GM23338 (cell line): ENCODE data around the gene WDR75. TPM values are rescaled to one million over a fixed set of nuclear protein-coding genes. Genes with fewer than 3 reads are reported as not detected.

Experiments
- ATAC-seq: fragments of 200-7000 bp; cut with Tn5 transposase; 3 replicates; pipeline ENCODE4 v1.9.1; 2020
- DNase-seq: peaks from one replicate; pipeline ENCODE4 v3.0.0-alpha.2; 2015; ENCODE audit warnings: low spot score
- H2AFZ ChIP-seq: fragments of 200-600 bp; sonication (generic); 2 replicates; pipeline ENCODE4 v1.8.0; 2016; ENCODE audit warnings: antibody characterized with exemption, mild to moderate bottlenecking, moderate library complexity
- H3F3A ChIP-seq: fragments of 200-600 bp; sonication (generic); replicated peaks from 2 replicates; pipeline ENCODE4 v1.8.0; 2017; ENCODE audit warnings: antibody characterized with exemption, mixed run types, low read depth
- H3K27ac ChIP-seq: fragments of 200-600 bp; sonication (generic); 2 replicates; pipeline ENCODE4 v1.6.1; 2016; ENCODE audit warnings: low read depth
- H3K27me3 ChIP-seq: fragments of 200-600 bp; sonication (generic); 2 replicates; pipeline ENCODE4 v1.8.0; 2016; ENCODE audit warnings: mild to moderate bottlenecking, mixed run types, moderate library complexity; ENCODE audit not compliant: insufficient read depth
- H3K36me3 ChIP-seq: fragments of 200-600 bp; sonication (generic); 2 replicates; pipeline ENCODE4 v1.8.0; 2016; ENCODE audit warnings: mild to moderate bottlenecking; ENCODE audit not compliant: insufficient read depth
- H3K4me1 ChIP-seq: fragments of 200-600 bp; sonication (generic); 2 replicates; pipeline ENCODE4 v1.8.0; 2016; ENCODE audit warnings: mild to moderate bottlenecking, moderate library complexity; ENCODE audit not compliant: insufficient read depth
- H3K4me2 ChIP-seq: fragments of 200-600 bp; sonication (generic); 2 replicates; pipeline ENCODE4 v1.7.1; 2017; ENCODE audit warnings: mixed run types
- H3K4me3 ChIP-seq: fragments of 200-600 bp; sonication (generic); 2 replicates; pipeline ENCODE4 v1.6.1; 2016; ENCODE audit warnings: mixed run types
- H3K79me2 ChIP-seq: fragments of 200-600 bp; sonication (generic); replicated peaks from 2 replicates; pipeline ENCODE4 v1.8.0; 2017; ENCODE audit warnings: mild to moderate bottlenecking; ENCODE audit not compliant: insufficient read depth
- H3K9me2 ChIP-seq: fragments of 200-600 bp; sonication (generic); 2 replicates; pipeline ENCODE4 v1.8.0; 2017; ENCODE audit not compliant: insufficient read depth
- H4K20me1 ChIP-seq: fragments of 200-600 bp; sonication (generic); replicated peaks from 2 replicates; pipeline ENCODE4 v1.8.0; 2017; ENCODE audit warnings: mild to moderate bottlenecking; ENCODE audit not compliant: insufficient read depth
- H3K27ac Mint-ChIP-seq: 2 replicates; pipeline ENCODE4 v1.8.0; 2020; ENCODE audit warnings: inconsistent platforms, mild to moderate bottlenecking, moderate library complexity, mixed read lengths
- H3K27me3 Mint-ChIP-seq: 3 replicates; pipeline ENCODE4 v1.8.0; 2022; ENCODE audit warnings: low read depth, mild to moderate bottlenecking, moderate library complexity, mixed read lengths, inconsistent platforms; ENCODE audit not compliant: insufficient read depth, poor library complexity
- H3K36me3 Mint-ChIP-seq: 3 replicates; pipeline ENCODE4 v1.8.0; 2021; ENCODE audit warnings: low read depth, mild to moderate bottlenecking, inconsistent platforms, moderate library complexity, mixed read lengths
- H3K4me1 Mint-ChIP-seq: 3 replicates; pipeline ENCODE4 v1.8.0; 2020; ENCODE audit warnings: mild to moderate bottlenecking, inconsistent platforms, mixed read lengths
- H3K4me3 Mint-ChIP-seq: 3 replicates; pipeline ENCODE4 v1.8.0; 2021; ENCODE audit warnings: moderate library complexity, mild to moderate bottlenecking, inconsistent platforms, mixed read lengths
- H3K9me3 Mint-ChIP-seq: 3 replicates; pipeline ENCODE4 v1.8.0; 2020; ENCODE audit warnings: moderate library complexity, mild to moderate bottlenecking, inconsistent platforms, mixed read lengths
- CREB1 ChIP-seq: fragments of 250-450 bp; sonication (Bioruptor Pico); IDR thresholded peaks from 2 replicates; pipeline ENCODE4 v1.5.0; 2020; ENCODE audit warnings: low read depth, mild to moderate bottlenecking, moderate library complexity
- CTCF ChIP-seq, 2 experiments: fragments of 200-600 bp in 1 of 2; sonication (generic) in 1 of 2; conservative IDR thresholded peaks; 2 replicates each; pipeline versions ENCODE4 v1.5.1 to v1.6.1; 2016 to 2017; ENCODE audit warnings: antibody characterized with exemption in 2 of 2, low read depth in 2 of 2, mild to moderate bottlenecking in 2 of 2, moderate library complexity in 1 of 2
- EZH2 ChIP-seq: fragments of 200-600 bp; sonication (generic); IDR thresholded peaks from one replicate; pipeline ENCODE4 v1.8.0; 2017; ENCODE audit warnings: antibody characterized with exemption, mild to moderate bottlenecking, low read depth; ENCODE audit not compliant: unreplicated experiment
- EZH2phosphoT487 ChIP-seq: fragments of 200-600 bp; sonication (generic); IDR thresholded peaks from one replicate; pipeline ENCODE4 v1.8.1; 2018; ENCODE audit warnings: antibody characterized with exemption; ENCODE audit not compliant: unreplicated experiment
- JUNB ChIP-seq: IDR thresholded peaks from one replicate; pipeline ENCODE4 v1.6.1; 2016; ENCODE audit warnings: antibody characterized with exemption; ENCODE audit not compliant: unreplicated experiment
- NANOG ChIP-seq: IDR thresholded peaks from 2 replicates; pipeline ENCODE4 v1.6.1; 2016; ENCODE audit warnings: antibody characterized with exemption, borderline replicate concordance
- REST ChIP-seq: IDR thresholded peaks from one replicate; pipeline ENCODE4 v1.6.1; 2018; ENCODE audit warnings: antibody characterized with exemption; ENCODE audit not compliant: unreplicated experiment
- STAT1 ChIP-seq: IDR thresholded peaks from one replicate; pipeline ENCODE4 v1.6.1; 2016; ENCODE audit warnings: antibody characterized with exemption; ENCODE audit not compliant: unreplicated experiment
- polyA plus RNA-seq: library from polyadenylated mRNA; unstranded; fragments of >200 nt; fragmentation: Nextera tagmentation; extraction: Ambion mirVana; gene quantifications from 2 replicates; pipeline ENCODE4 v1.2.1, GENCODE V29; 2016
- total RNA-seq: library from RNA; depleted of rRNA; stranded (reverse); fragments of >200 nt; shearing (Covaris generic); gene quantifications from 2 replicates; pipeline ENCODE4 v1.2.3, GENCODE V29; 2014

Gene WDR75
- total and polyA plus RNA-seq, 2 experiments from 2014 or later: 57.2 to 80.9 TPM

DNA sequence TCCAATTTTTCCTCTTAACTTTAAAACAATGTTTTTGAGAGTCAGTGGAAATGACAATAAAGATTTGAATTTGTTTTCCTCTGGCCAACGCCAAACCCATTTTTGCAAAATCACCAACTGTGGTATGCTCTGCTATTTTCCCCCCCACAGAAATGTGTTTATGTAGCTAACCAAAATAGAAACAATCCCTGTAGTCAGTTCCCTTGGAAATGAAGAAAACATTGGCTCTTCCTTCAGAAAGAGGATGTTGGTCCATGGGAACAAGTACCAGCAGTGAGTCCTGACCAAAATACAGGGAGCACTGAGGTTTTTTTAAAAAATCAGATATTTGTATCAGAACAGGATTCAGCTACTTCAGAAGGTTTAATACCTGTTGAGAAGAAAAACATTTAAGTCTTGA, 74.0 kb downstream of the WDR75 start:
- H3K27ac Mint-ChIP-seq: no peak overlapping the region
- no peaks in the 10 kb centered on the region for H3K36me3 Mint-ChIP-seq

More for the DNA sequence above, 74.0 kb downstream of the WDR75 start:
- peaks cover 5% of the 10 kb centered on the region for H3K4me1 Mint-ChIP-seq
- DNase-seq (no peak), ATAC-seq (no peak)
- Histone ChIP-seq H3K27me3 (no peaks in the 10 kb centered on the region), H4K20me1 (no peaks in the 10 kb centered on the region), H3K79me2 (no peaks in the 10 kb centered on the region), H3K4me3 (no peak overlapping the region), H3K4me1 (no peaks in the 10 kb centered on the region), H3F3A (no peaks in the 10 kb centered on the region), H3K9me2 (peaks cover 5% of the 10 kb centered on the region; the same call in 1 of the 2 replicates), H3K4me2 (no peak overlapping the region), H3K36me3 (no peaks in the 10 kb centered on the region), H2AFZ (no peak overlapping the region), H3K27ac (no peak overlapping the region)
- no peaks in the 10 kb centered on the region for H3K9me3 Mint-ChIP-seq
- no peak overlapping the region for H3K4me3 Mint-ChIP-seq
- TF ChIP-seq JUNB: no peak
- no peak for TF ChIP-seq EZH2
- TF ChIP-seq CTCF (conservative IDR thresholded peaks at IDR 0.05; ENCODE audit: low read depth in 2 of 2): no peak
- TF ChIP-seq REST: no peak
- TF ChIP-seq STAT1: no peak
- no peak for TF ChIP-seq EZH2phosphoT487
- TF ChIP-seq NANOG: no peak
- no peak for TF ChIP-seq CREB1 (CRISPR knock-in tag)
- peaks cover 3% of the 10 kb centered on the region for H3K27me3 Mint-ChIP-seq
